ENCODE results near the gene RNPEP. TPM values are rescaled to one million over a fixed set of nuclear protein-coding genes. Genes with fewer than 3 reads are reported as not detected.
A peak's percentile ranks its signal among the peaks of the same experiment; 100 is the strongest.

The RNPEP gene
- total RNA-seq, 1 donor from 2014 or later = 75.8 TPM

GRCh38 chr1:202031796-202032195 lies 49.3 kb downstream of the RNPEP start:
- DNase-seq (ENCODE audit: low read depth) = no peak
- TF ChIP-seq CTCF (IDR thresholded peaks at IDR 0.05; ENCODE audit: insufficient read depth, low read length, poor library complexity, severe bottlenecking) = no peak

GRCh38 chr1:202034149-202034682 lies 51.8 kb downstream of the RNPEP start:
- DNase-seq (ENCODE audit: low read depth) = no peak
- Histone ChIP-seq H3K4me3 (ENCODE audit: low read depth, low read length) (no peak overlapping the region), H3K27me3 (ENCODE audit: control insufficient read depth, insufficient read depth, low read length) (no peaks in the 10 kb centered on the region), H3K36me3 (ENCODE audit: control insufficient read depth, insufficient read depth, low read length) (no peaks in the 10 kb centered on the region)
- no peak for TF ChIP-seq CTCF (IDR thresholded peaks at IDR 0.05; ENCODE audit: insufficient read depth, low read length, poor library complexity, severe bottlenecking)

More at GRCh38 chr1:202031796-202032195, 49.3 kb downstream of the RNPEP start:
- Histone ChIP-seq H3K4me3 (ENCODE audit: low read depth, low read length) (no peak overlapping the region), H3K27me3 (ENCODE audit: control insufficient read depth, insufficient read depth, low read length) (no peaks in the 10 kb centered on the region), H3K36me3 (ENCODE audit: control insufficient read depth, insufficient read depth, low read length) (no peaks in the 10 kb centered on the region)

GRCh38 chr1:202034683-202035462 lies 52.4 kb downstream of the RNPEP start:
- Histone ChIP-seq H3K4me3 (ENCODE audit: low read depth, low read length) (no peak overlapping the region), H3K27me3 (ENCODE audit: control insufficient read depth, insufficient read depth, low read length) (no peaks in the 10 kb centered on the region), H3K36me3 (ENCODE audit: control insufficient read depth, insufficient read depth, low read length) (no peaks in the 10 kb centered on the region)
- DNase-seq (ENCODE audit: low read depth) = peak; percentile 97
- no peak for TF ChIP-seq CTCF (IDR thresholded peaks at IDR 0.05; ENCODE audit: insufficient read depth, low read length, poor library complexity, severe bottlenecking)

GRCh38 chr1:202036595-202037387 lies 54.3 kb downstream of the RNPEP start:
- no peak for TF ChIP-seq CTCF (IDR thresholded peaks at IDR 0.05; ENCODE audit: insufficient read depth, low read length, poor library complexity, severe bottlenecking)
- H3K4me3 ChIP-seq (ENCODE audit: low read depth, low read length) = no peak overlapping the region

GRCh38 chr1:202037706-202038296 lies 55.4 kb downstream of the RNPEP start:
- Histone ChIP-seq H3K27me3 (ENCODE audit: control insufficient read depth, insufficient read depth, low read length) (no peaks in the 10 kb centered on the region), H3K4me3 (ENCODE audit: low read depth, low read length) (no peak overlapping the region), H3K36me3 (ENCODE audit: control insufficient read depth, insufficient read depth, low read length) (no peaks in the 10 kb centered on the region)
- no peak for DNase-seq (ENCODE audit: low read depth)
- no peak for TF ChIP-seq CTCF (IDR thresholded peaks at IDR 0.05; ENCODE audit: insufficient read depth, low read length, poor library complexity, severe bottlenecking)

More at GRCh38 chr1:202036595-202037387, 54.3 kb downstream of the RNPEP start:
- Histone ChIP-seq H3K36me3 (ENCODE audit: control insufficient read depth, insufficient read depth, low read length) (no peaks in the 10 kb centered on the region), H3K27me3 (ENCODE audit: control insufficient read depth, insufficient read depth, low read length) (no peaks in the 10 kb centered on the region)
- DNase-seq (ENCODE audit: low read depth) = no peak
